H7 (cell line): ENCODE results near the gene EBLN2. TPM values are rescaled to one million over a fixed set of nuclear protein-coding genes. Genes with fewer than 3 reads are reported as not detected.

Source experiments
- DNase-seq: peaks from one replicate; pipeline ENCODE4 v3.0.0; 2012
- H3K27me3 ChIP-seq: 2 replicates; pipeline ENCODE4 v1.6.0; 2011; ENCODE audit warnings: mild to moderate bottlenecking, low read length; ENCODE audit not compliant: control insufficient read depth, insufficient read depth
- H3K36me3 ChIP-seq: replicated peaks from 2 replicates; pipeline ENCODE4 v1.5.1; 2011; ENCODE audit warnings: low read length; ENCODE audit not compliant: control insufficient read depth, insufficient read depth
- H3K4me3 ChIP-seq: 2 replicates; pipeline ENCODE4 v1.5.1; 2011; ENCODE audit warnings: low read depth, mild to moderate bottlenecking, control low read depth, low read length, moderate library complexity; ENCODE audit not compliant: insufficient read depth
- total RNA-seq: library from RNA; depleted of rRNA; stranded (reverse); fragments of >200 nt; shearing (Covaris generic); gene quantifications from 2 replicates; pipeline ENCODE4 v1.2.3, GENCODE V29; 2014

Gene EBLN2
- total RNA-seq, 1 experiment from 2014 or later, result 4.3 TPM

- DNase-seq, result no peak
- Histone ChIP-seq H3K27me3 (no peaks in the 10 kb centered on the region), H3K4me3 (no peak overlapping the region), H3K36me3 (no peaks in the 10 kb centered on the region)
Observed at GRCh38 chr3:73072634-73073033, 11.2 kb downstream of the EBLN2 start.

GRCh38 chr3:73073091-73073707, 11.7 kb downstream of the EBLN2 start:
- Histone ChIP-seq H3K4me3 (no peak overlapping the region), H3K36me3 (no peaks in the 10 kb centered on the region), H3K27me3 (no peaks in the 10 kb centered on the region)
- no peak for DNase-seq

- no peak overlapping the region for H3K4me3 ChIP-seq
- H3K27me3 ChIP-seq, result no peaks in the 10 kb centered on the region
- no peaks in the 10 kb centered on the region for H3K36me3 ChIP-seq
- DNase-seq, result no peak
Observed at GRCh38 chr3:73074781-73075180, 13.3 kb downstream of the EBLN2 start.

- DNase-seq, result no peak
- Histone ChIP-seq H3K27me3 (no peaks in the 10 kb centered on the region), H3K36me3 (no peaks in the 10 kb centered on the region), H3K4me3 (no peak overlapping the region)
Observed at GRCh38 chr3:73080216-73080966, 18.9 kb downstream of the EBLN2 start.

- H3K27me3 ChIP-seq, result no peaks in the 10 kb centered on the region
- DNase-seq, result no peak
Observed at GRCh38 chr3:73081140-73081539, 19.7 kb downstream of the EBLN2 start.

GRCh38 chr3:73084170-73084569, 22.7 kb downstream of the EBLN2 start:
- no peaks in the 10 kb centered on the region for H3K27me3 ChIP-seq
- DNase-seq, result no peak
- H3K4me3 ChIP-seq, result no peak overlapping the region
- H3K36me3 ChIP-seq, result no peaks in the 10 kb centered on the region

More at GRCh38 chr3:73081140-73081539, 19.7 kb downstream of the EBLN2 start:
- Histone ChIP-seq H3K4me3 (no peak overlapping the region), H3K36me3 (no peaks in the 10 kb centered on the region)

- DNase-seq, result peak; percentile 66
- Histone ChIP-seq H3K36me3 (no peaks in the 10 kb centered on the region), H3K4me3 (no peak overlapping the region), H3K27me3 (no peaks in the 10 kb centered on the region)
Observed at GRCh38 chr3:73086071-73086494, 24.6 kb downstream of the EBLN2 start.

- Histone ChIP-seq H3K27me3 (no peaks in the 10 kb centered on the region), H3K4me3 (no peak overlapping the region), H3K36me3 (no peaks in the 10 kb centered on the region)
- peak; percentile 56 for DNase-seq
Observed at GRCh38 chr3:73094129-73094528, 32.7 kb downstream of the EBLN2 start.

GRCh38 chr3:73094951-73095350, 33.5 kb downstream of the EBLN2 start:
- DNase-seq, result peak; percentile 82
- H3K36me3 ChIP-seq, result no peaks in the 10 kb centered on the region
- no peaks in the 10 kb centered on the region for H3K27me3 ChIP-seq
- no peak overlapping the region for H3K4me3 ChIP-seq

GRCh38 chr3:73096169-73096568, 34.7 kb downstream of the EBLN2 start:
- H3K27me3 ChIP-seq, result no peaks in the 10 kb centered on the region
- no peaks in the 10 kb centered on the region for H3K36me3 ChIP-seq
- H3K4me3 ChIP-seq, result no peak overlapping the region
- no peak for DNase-seq

GRCh38 chr3:73098026-73098425, 36.6 kb downstream of the EBLN2 start:
- H3K27me3 ChIP-seq, result no peaks in the 10 kb centered on the region
- H3K4me3 ChIP-seq, result no peak overlapping the region
- no peaks in the 10 kb centered on the region for H3K36me3 ChIP-seq
- DNase-seq, result no peak

- Histone ChIP-seq H3K36me3 (no peaks in the 10 kb centered on the region), H3K27me3 (no peaks in the 10 kb centered on the region), H3K4me3 (no peak overlapping the region)
- DNase-seq, result no peak
Observed at GRCh38 chr3:73098873-73099272, 37.4 kb downstream of the EBLN2 start.

GRCh38 chr3:73100741-73101559, 39.5 kb downstream of the EBLN2 start:
- Histone ChIP-seq H3K4me3 (no peak overlapping the region), H3K36me3 (no peaks in the 10 kb centered on the region), H3K27me3 (no peaks in the 10 kb centered on the region)
- DNase-seq, result peak; percentile 94

- DNase-seq, result no peak
- no peaks in the 10 kb centered on the region for H3K27me3 ChIP-seq
- no peaks in the 10 kb centered on the region for H3K36me3 ChIP-seq
- H3K4me3 ChIP-seq, result no peak overlapping the region
Observed at GRCh38 chr3:73101881-73102280, 40.4 kb downstream of the EBLN2 start.

GRCh38 chr3:73107215-73107614, 45.8 kb downstream of the EBLN2 start:
- Histone ChIP-seq H3K27me3 (no peaks in the 10 kb centered on the region), H3K4me3 (no peak overlapping the region), H3K36me3 (no peaks in the 10 kb centered on the region)
- DNase-seq, result no peak
